IPS-NIHi7 (cell line): ENCODE data around the gene ANKRD45.
"Not testable (repeated sequence)": the region's sequence is repeated elsewhere in the genome, so short reads cannot be mapped to it uniquely, and the experiment has no call there.

Source experiments
- DNase-seq: peaks from one replicate; pipeline ENCODE4 v3.0.0; 2012; ENCODE audit warnings: mixed read lengths; ENCODE audit errors: extremely low spot score

Gene ANKRD45

DNA sequence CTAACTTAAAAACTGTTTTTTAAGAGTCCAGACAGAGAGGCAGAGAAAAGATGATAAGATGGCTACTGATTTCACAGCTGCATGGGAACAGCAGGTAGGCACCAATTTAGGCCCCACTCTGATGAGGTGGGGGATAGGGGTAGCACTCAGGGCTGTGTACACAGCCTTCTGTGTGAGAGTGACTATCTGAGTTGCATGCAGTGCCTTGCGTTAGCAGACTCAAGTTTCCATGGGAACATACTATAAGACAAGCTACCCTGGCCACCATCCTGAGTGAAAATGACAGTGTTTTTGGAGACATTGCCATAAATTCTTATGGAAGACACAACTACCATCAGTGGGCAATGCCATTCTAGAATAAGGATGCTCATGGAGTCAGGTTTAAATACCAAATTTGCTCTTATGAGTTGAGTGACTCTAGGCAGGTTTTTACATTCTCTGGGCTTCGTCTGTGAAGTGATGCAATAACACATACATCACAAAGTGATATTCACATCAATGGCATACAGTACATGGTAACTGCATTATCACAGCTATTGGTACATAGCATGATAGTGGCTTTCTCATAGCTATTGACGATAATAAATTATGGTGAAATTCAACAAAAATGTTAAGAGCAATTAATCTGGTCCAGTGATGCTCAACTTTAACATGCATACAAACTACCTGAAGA, 97.3 kb downstream of the ANKRD45 start:
- DNase-seq: no peak

DNA sequence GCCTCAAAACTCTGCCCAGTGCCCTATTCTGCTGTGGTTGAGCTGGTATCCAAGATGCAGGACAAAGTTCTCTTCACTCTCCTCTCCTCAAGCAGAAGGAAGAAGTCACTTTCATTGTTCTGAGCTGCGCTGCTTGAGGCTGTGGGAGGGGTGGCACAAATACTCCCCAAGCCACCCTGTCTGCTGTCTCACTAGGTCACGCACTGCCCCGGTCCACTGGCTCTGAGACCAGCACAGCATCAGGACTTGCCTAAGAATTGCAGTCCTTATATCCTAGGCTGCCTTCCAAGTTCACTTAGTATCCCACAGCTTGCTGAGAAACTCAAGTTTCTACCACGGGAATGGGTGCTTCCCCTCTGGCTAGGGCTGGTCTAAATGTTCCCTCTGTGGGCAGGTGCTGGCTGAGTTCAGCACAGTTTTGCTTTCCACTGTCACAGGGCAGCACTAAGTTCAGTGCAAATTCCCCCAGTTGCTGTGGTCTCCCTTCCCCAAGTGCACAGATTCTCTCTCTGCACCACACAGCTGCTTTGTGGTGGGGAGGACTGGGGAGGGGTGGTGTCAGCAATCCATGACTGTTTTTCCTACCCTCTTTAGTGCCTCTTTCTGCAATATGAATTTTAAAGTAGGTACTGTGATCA, 99.2 kb downstream of the ANKRD45 start:
- DNase-seq: no peak

DNA sequence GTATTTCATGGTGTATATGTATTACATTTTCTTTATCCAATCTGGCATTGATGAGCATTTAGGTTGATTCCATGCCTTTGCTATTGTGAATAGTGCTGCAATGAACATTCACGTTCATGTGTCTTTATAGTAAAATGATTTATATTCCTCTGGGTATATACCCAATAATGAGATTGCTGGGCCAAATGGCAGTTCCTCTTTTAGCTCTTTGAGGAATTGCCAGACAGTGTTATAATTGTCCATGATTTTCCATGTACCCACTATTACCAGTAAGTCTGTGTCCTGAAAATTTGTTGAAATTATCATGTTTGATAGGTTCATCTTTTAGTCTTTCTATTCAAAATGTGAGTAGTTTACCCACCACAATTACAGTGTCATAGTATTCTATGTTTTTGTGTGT, 101.2 kb downstream of the ANKRD45 start:
- DNase-seq: no peak

DNA sequence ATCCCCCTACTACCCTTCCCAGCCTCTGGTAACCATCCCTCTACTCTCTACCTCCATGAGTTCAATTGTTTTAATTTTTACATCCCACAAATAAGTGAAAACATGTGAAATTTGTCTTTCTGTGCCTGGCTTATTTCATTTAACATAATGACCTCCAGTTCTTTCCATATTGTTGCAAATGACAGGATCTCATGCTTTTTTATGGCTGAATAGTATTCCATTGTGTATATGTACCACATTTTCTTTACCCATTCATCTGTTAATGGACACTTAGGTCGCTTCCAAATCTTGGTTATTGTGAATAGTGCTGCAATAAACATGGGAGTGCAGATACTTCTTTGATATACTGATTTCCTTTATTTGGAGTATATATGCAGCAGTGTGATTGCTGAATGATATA, 105.8 kb downstream of the ANKRD45 start:
- not testable (repeated sequence) for DNase-seq

DNA sequence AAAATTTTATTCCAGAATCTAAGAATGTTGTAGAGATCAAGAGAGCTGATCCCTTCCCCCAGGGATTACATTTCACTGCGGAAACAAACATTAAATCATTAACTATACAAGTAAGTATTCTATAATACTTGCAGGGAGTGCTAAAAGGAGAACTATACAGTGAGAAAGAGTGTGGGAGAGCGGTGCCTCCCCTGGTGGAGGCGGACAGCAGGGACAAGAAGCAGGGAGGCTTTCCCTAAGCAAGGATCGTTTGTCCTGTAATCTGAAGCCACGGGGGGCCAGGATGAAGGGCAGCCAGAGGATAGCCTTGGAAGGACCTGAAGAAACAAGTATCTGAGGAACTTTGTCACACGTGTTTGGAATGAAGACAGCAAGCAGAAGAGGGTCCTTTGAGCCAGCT, 106.8 kb downstream of the ANKRD45 start:
- DNase-seq: peak; percentile 24

DNA sequence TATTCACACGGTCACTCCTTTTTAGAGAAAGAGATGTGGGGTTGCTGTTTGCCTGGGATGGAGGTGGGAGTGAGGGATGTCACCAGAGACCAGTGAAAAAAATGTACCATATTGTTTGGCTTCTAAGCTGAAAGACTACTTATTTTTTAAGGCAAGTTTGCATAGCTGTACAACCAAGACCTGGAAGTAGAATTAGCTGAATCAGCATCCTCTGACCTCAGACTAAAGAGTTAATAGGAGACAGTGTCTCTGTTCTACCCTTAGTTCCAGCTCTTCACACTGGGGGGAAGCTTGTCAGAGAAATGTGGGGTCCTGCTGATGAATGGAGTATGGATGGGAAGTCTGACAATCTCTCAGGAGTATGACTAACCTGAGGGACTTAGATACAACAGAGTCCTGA, 108.4 kb downstream of the ANKRD45 start:
- no peak for DNase-seq

DNA sequence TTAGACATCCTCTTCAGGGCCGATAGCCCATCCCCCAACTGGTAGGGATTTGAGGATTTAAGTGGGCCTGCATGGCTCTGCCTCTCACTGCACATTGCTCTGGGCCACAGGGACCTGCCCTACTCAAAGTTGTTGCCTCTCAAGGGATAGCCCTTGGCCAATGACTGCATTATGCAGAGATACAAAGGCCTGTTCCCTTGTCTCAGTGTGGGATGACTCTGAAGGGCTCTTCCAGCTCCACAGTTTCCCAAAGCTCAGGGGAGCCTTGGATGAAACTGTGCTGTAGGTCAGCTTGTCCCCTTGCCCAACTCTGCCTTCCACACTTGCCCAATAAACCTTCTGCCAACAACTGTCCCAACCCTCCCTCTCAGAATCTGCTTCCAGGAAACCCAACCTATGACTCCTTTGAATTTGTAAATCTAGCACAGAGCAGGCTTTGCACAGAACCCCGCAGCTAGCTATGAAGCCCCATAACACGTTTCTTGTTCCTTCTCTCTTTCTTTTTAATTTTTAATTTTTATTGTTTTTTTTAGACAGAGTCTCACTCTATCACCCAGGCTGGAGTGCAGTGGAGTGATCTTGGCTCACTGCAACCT, 109.3 kb downstream of the ANKRD45 start:
- DNase-seq: no peak
